GM19372 (cell line): Measurements from ENCODE around the gene CRYZL1.
A peak's percentile ranks its signal among the peaks of the same experiment; 100 is the strongest.

ENCODE experiments used
- ATAC-seq: cut with Tn5 transposase; IDR thresholded peaks from one replicate; pipeline ENCODE4 v1.9.1; 2021; ENCODE audit warnings: mild to moderate bottlenecking, low read depth, moderate library complexity; ENCODE audit not compliant: unreplicated experiment

The CRYZL1 gene

GRCh38 chr21:33542640-33543504 lies 98.7 kb downstream of the CRYZL1 start, which contains the start of gene SON:
Gene SON, plus strand, starts transcription at chr21:33543038. Its CDS starts 55 bp downstream, at chr21:33543093.
- peak; percentile 93 for ATAC-seq

- ATAC-seq = peak; percentile 49
These were observed 99.5 kb downstream of the CRYZL1 start, which contains the start of gene GART for GRCh38 chr21:33541756-33542639. Gene GART, minus strand, starts transcription at chr21:33542117. Its CDS starts 2,802 bp downstream, at chr21:33539315.

DNA sequence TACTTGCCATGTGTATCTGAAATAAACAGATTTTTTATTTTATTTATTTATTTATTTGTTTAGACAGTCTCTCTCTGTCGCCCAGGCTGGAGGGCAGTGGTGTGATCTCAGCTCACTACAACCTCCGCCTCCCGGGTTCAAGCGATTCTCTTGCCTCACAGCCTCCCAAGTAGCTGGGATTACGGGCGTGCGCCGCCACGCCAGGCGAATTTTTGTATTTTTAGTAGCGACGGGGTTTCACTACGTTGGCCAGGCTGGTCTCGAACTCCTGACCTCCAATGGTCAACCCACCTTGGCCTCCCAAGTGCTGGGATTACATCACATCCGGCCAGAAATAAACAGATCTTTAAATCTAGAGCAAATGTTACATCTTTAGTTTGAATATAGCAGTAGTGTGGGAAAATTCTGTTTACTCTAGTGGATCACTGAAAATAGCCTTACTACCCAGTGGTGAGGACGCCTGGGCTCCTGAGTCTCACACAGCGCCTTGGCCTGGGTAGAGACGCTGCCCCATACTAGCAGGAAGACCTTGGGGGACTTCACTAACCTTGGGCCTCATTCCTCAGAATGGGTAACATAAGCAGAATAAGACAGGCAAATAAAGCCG lies 100.3 kb downstream of the CRYZL1 start:
- ATAC-seq = no peak

- no peak for ATAC-seq
These were observed 100.8 kb downstream of the CRYZL1 start for GRCh38 chr21:33540711-33541104.

DNA sequence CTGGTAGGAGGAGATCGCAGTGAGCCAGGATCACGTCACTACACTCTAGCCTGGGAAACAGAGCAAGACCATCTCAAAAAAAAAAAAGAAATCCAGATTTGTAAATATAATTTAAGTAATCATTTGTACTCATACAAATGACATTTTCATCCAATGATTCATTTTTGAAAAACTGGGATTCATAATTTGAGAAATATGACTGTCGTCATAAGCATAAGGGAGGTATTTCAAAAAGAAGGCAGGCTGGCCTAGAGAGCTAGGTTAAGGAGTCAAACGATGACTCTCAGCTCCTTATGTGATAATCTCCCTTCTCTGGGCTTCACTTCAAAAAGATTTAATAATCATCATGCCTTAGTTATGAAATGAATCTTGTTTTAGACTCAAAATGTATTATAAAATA lies 101.9 kb downstream of the CRYZL1 start:
- no peak for ATAC-seq
